ENCODE measurements around the gene PHF12. TPM values are rescaled to one million over a fixed set of nuclear protein-coding genes. Genes with fewer than 3 reads are reported as not detected.
"Not testable (repeated sequence)": the region's sequence is repeated elsewhere in the genome, so short reads cannot be mapped to it uniquely, and the experiment has no call there.

Gene PHF12
- total RNA-seq, 6 donors from 2014 or later, result 38.8 to 103 (median 62.7) TPM

- WGBS, 2 donors, result 84 to 88% methylated on average over 8 of the region's 8 CpGs
- Histone ChIP-seq H3K9me3 (no peaks in the 10 kb centered on the region), H3K36me3 (peaks cover 0 to 2% (median 0%) of the 10 kb centered on the region in 4 donors), H3K4me3 (no peak overlapping the region), H3K27ac (peak overlapping the region in 3 of 4 donors; percentile 46 to 72 (median 54)), H3K4me1 (peaks cover 49 to 61% (median 58%) of the 10 kb centered on the region in 4 donors), H3K27me3 (no peaks in the 10 kb centered on the region)
- DNase-seq (no peak), ATAC-seq (ENCODE audit: low FRiP score in 2 of 2) (no peak)
- TF ChIP-seq CTCF (IDR thresholded peaks at IDR 0.05) (no peak), POLR2A (IDR thresholded peaks at IDR 0.05) (no peak), POLR2AphosphoS5 (IDR thresholded peaks at IDR 0.05) (no peak), EP300 (IDR thresholded peaks at IDR 0.05) (no peak)
These were observed 15.4 kb downstream of the PHF12 start for GRCh38 chr17:28935744-28936460.

- not testable (repeated sequence) for DNase-seq; H3K36me3 ChIP-seq; H3K27me3 ChIP-seq; H3K27ac ChIP-seq; H3K9me3 ChIP-seq; ATAC-seq (ENCODE audit: low FRiP score in 2 of 2); H3K4me3 ChIP-seq
- 94 to 95% methylated on average over 8 of the region's 8 CpGs for WGBS, 2 donors
- H3K4me1 ChIP-seq, result peaks cover 45 to 51% (median 48%) of the 10 kb centered on the region in 4 donors
These were observed 16.8 kb downstream of the PHF12 start for GRCh38 chr17:28934508-28934907.

- DNase-seq (no peak), ATAC-seq (ENCODE audit: low FRiP score in 2 of 2) (no peak)
- Histone ChIP-seq H3K27ac (no peak overlapping the region), H3K4me1 (peaks cover 25 to 32% (median 32%) of the 10 kb centered on the region in 4 donors), H3K4me3 (no peak overlapping the region), H3K9me3 (no peaks in the 10 kb centered on the region), H3K27me3 (no peaks in the 10 kb centered on the region), H3K36me3 (peaks cover 0 to 15% (median under 1%) of the 10 kb centered on the region in 4 donors)
- TF ChIP-seq POLR2AphosphoS5 (IDR thresholded peaks at IDR 0.05) (no peak), CTCF (IDR thresholded peaks at IDR 0.05) (no peak), EP300 (IDR thresholded peaks at IDR 0.05) (no peak), POLR2A (IDR thresholded peaks at IDR 0.05) (no peak)
- WGBS, 2 donors, result 95 to 100% methylated on average over 2 of the region's 2 CpGs
These were observed 21.5 kb downstream of the PHF12 start for GRCh38 chr17:28929787-28930186.

GRCh38 chr17:28928061-28928460 is 23.3 kb downstream of the PHF12 start:
- DNase-seq (no peak), ATAC-seq (ENCODE audit: low FRiP score in 2 of 2) (no peak)
- H3K27me3 ChIP-seq, result no peaks in the 10 kb centered on the region
- no peaks in the 10 kb centered on the region for H3K9me3 ChIP-seq
- peak overlapping the region in 1 of 4 donors; percentile 90 for H3K27ac ChIP-seq
- H3K4me3 ChIP-seq, result no peak overlapping the region
- H3K36me3 ChIP-seq, result peaks cover 5 to 29% (median 10%) of the 10 kb centered on the region in 4 donors
- 98 to 100% methylated on average over 2 of the region's 2 CpGs for WGBS, 2 donors
- TF ChIP-seq EP300 (IDR thresholded peaks at IDR 0.05) (no peak), CTCF (IDR thresholded peaks at IDR 0.05) (no peak), POLR2A (IDR thresholded peaks at IDR 0.05) (no peak)
- peaks cover 25 to 32% (median 28%) of the 10 kb centered on the region in 4 donors for H3K4me1 ChIP-seq

GRCh38 chr17:28926786-28927185 is 24.5 kb downstream of the PHF12 start:
- Histone ChIP-seq H3K4me3 (no peak overlapping the region), H3K9me3 (no peaks in the 10 kb centered on the region), H3K27me3 (no peaks in the 10 kb centered on the region), H3K4me1 (peaks cover 25 to 32% (median 28%) of the 10 kb centered on the region in 4 donors), H3K27ac (peak overlapping the region; percentile 81 to 90 (median 82)), H3K36me3 (peaks cover 5 to 42% (median 21%) of the 10 kb centered on the region in 4 donors)
- DNase-seq (no peak), ATAC-seq (ENCODE audit: low FRiP score in 2 of 2) (no peak)
- WGBS, 2 donors, result 95 to 100% methylated on average over 4 of the region's 4 CpGs
- TF ChIP-seq EP300 (IDR thresholded peaks at IDR 0.05) (no peak), CTCF (IDR thresholded peaks at IDR 0.05) (no peak), POLR2A (IDR thresholded peaks at IDR 0.05) (no peak), POLR2AphosphoS5 (IDR thresholded peaks at IDR 0.05) (no peak)

All from upper lobe of left lung (tissue), 6 donors.